Stimulated activated CD4-positive, alpha-beta T cell treated with anti-CD3 and anti-CD28 coated beads, Interleukin-4, amount 100 ng/mL, for 48 hours (primary cell): ENCODE data around the gene NEAT1.
A peak's percentile ranks its signal among the peaks of the same experiment; 100 is the strongest.
"Not testable (repeated sequence)": the region's sequence is repeated elsewhere in the genome, so short reads cannot be mapped to it uniquely, and the experiment has no call there.

Source experiments
- DNase-seq, 2 donors: peaks; one replicate each; pipeline ENCODE4 v3.0.0-alpha.2; 2020; ENCODE audit warnings: low read depth in 2 of 2

The NEAT1 gene

DNA sequence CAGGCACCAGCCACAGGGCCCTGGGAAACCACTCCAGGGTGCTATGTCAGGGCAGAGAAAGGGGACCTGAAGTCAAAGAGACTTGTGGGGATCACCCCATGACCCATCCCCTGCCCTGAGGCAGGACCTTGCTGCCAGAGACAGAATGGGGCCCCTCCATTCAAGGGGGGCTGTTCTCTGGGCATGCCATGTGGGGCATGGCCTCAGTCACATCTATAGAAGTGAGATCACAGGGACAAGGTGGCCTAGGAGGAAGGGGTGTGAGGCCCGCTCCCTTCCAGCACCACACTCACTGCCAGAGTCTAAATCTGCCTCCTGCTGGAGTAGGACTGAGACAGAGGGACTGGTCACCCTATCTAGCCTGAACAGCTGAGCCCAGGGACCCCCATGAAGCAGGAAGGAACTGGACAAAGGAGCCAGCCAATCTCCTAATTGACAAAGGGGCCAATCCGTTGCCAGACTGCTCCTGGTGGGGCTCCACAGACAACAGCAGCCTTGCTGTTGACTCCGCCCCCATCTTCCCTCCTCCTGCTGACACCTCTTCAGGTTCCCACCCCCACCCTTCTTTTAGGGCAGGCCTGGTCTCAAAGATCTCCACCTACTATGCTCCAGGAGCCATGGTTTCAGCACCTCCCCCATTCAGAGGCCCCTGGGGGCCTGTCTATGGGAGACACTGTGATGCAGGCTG is 26.0 kb downstream of the NEAT1 start:
- DNase-seq = no peak

DNA sequence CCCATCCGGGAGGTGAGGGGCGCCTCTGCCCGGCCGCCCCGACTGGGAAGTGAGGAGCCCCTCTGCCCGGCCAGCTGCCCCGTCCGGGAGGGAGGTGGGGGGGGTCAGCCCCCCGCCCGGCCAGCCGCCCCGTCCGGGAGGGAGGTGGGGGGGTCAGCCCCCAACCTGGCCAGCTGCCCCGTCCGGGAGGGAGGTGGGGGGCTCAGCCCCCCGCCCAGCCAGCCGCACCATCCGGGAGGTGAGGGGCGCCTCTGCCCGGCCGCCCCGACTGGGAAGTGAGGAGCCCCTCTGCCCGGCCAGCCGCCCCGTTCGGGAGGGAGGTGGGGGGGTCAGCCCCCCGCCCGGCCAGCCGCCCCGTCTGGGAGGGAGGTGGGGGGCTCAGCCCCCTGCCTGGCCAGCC is 28.7 kb downstream of the NEAT1 start:
- DNase-seq = not testable (repeated sequence)

DNA sequence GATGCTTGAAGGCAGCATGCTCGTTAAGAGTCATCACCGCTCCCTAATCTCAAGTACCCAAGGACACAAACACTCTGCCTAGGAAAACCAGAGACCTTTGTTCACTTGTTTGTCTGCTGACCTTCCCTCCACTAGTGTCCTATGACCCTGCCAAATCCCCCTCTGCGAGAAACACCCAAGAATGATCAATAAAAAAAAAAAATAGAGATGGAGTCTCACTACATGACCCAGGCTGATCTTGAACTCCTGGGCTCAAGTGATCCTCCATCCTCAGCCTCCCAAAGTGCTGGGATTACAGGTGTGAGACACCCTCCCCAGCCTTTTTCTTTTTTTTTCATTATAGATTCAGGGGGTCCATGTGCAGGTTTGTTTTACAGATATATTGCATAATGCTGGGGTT is 29.7 kb downstream of the NEAT1 start:
- DNase-seq = not testable (repeated sequence)

DNA sequence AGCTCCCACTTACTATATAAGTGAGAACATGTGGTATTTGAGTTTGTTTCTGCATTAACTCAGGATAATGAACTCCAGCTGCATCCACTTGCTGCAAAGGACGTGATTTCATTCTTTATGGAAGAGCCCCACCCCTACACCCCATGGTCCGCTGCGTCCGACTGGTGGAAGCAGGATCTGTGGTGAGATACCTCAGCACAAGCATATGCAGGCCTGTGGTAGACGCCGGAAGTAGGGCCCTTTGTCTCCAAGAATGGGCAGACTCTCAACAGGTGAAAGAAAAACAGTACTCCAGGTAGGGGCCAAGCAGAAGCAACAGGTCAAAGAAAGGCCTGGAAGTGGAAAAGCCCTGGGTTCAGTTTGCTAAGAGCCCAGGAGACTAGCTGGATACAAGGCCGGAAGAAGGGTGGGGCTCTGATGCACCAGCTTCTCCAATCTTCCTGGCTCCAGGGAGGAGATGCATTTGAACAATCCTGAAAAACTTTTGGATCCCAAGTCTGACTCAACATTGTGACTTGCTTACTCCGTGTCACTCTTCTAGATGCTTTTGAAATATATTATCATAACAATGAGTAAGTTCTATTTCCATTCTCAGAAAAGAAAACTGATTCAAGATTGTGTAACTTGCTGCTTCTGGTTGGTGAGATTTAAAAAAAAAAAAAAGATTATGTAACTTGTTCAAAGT is 30.4 kb downstream of the NEAT1 start:
- DNase-seq = no peak

DNA sequence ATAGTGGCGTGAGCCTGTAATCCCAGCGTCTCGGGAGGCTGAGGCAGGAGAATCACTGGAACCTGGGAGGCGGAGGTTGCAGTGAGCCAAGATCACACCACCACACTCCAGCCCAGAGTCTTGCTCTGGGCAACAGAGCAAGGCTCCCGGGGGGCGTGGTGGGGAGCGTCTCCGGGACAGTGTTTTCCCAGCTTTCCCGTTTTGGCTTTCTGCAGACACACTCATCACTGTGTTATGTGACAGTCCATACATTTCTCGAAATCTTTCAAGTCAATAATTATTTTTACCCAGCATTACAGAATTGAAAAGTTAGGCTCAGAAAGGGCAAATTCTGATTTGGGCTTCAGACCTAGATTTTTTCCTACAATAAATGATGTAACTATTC is 31.7 kb downstream of the NEAT1 start:
- no peak for DNase-seq

DNA sequence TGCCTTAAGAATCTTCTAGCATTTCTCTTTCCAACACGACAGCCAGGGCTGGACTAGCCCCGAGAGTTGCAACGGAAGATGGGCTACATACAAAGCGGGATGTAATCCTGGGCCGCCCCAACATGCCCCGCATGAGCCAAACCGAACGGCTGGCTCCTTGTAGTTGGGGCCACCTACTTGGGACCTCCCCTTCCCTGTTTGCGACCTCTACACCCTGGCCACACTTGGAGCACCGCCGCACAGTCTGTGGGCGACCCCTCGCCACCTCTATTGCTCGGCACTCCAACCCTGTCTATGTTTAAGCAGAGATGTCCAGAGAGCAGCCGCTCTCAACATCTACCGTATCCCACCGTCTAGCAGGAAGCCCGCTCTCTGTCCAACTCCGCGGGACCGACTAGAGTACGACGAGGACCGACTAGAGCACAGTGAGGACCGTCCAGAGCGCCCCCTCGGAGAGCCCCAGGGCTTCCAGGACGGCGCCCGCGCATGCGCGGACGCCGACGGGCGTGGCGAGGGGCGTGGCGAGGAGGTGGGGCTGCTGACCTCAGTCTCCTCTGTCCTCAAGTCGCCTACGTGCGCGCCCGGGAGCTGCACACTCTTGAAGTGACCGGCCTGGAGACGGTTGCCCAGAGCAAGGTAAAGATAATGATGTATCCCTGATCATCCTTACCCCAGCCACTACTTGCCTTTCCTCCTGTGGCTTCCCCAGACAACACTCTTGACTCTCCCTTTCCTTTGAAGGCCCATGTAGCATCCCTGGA is 32.3 kb downstream of the NEAT1 start:
- DNase-seq = peak; percentile 75 to 79

DNA sequence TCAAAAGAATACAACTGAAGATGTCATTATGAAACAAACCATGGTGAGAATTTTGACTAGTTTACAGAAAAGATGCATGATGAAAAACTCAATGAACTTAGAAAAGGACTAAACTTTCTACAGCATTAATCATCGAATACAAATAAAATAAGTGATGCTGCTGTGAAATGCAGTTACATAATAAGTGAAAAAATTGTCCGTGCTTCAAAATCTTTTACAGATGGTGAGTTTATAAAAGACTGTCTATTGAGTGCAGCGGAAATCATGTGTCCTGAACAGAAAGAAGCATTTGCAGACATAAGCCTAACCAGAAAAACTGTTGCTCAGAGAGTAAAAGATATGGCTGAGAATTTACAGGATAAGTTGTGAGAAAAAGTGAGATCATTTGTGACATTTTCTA is 33.8 kb downstream of the NEAT1 start:
- no peak for DNase-seq

DNA sequence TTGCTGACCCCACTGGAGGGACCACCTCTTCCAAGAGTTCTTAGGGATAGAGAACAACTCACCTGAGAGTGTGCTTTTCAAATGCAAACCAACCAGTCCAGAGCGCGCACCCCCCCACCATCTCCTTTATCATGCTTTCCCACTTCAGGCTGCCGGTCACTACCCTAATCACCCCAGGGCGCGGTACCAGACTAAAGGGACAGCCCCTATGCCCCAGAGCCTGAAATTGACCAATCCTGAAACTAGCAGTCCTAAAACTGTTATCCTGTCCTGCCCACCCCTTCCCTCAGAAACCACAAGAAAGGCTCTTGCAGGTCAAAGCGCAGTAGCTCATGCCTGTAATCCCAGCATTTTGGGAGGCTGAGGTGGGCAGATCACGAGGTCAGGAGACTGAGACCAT is 37.0 kb downstream of the NEAT1 start:
- DNase-seq = no peak

DNA sequence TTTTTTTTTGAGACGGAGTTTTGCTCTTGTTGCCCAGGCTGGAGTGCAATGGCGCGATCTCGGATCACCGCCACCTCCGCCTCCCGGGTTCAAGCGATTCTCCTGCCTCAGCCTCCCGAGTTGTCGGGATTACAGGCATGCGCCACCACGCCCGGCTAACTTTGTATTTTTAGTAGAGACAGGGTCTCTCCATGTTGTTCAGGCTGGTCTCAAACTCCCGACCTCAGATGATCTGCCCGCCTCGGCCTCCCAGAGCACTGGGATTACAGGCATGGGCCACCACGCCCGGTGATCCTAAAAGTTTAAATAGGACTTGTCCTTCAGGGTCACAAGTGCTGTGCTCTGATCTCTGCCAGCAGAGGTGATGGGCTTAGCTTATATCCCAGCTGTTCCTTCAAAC is 42.9 kb downstream of the NEAT1 start:
- not testable (repeated sequence) for DNase-seq

DNA sequence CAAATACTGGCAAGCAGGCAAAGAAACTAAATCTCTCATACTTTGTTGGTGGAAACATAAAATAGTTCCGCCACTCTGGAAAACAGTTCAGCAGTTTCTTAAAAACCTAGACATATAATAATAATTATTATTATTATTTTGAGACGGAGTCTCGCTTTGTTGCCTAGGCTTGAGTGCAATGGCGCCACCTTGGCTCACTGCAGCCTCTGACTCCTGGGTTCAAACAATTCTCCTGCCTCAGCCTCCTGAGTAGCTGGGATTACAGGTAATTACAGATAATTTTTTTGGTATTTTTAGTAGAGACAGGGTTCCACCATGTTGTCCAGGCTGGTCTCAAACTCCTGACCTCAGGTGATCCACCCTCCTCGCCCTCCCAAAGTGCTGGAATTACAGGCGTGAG is 44.7 kb downstream of the NEAT1 start:
- not testable (repeated sequence) for DNase-seq

DNA sequence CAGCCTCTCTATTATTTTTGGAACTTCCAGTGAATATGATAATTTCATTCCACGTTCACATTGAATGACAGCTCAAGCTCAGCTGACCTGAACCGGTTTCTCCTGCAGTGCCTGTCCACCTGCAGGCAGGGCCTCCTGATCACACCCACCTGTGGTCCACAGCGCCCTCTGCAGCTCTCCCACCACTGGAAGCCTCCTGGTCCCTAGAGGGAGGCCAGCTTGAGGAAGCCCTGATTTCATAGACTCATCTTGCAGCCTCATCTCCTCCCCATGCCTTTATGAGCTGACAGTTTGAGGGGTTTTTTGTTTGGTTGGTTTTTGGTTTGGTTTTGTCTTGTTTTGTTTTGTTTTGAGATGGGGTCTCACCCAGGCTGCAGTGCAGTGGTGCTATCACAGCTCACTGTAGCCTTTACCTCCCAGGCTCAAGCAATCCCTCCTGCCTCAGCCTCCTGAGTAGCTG is 46.3 kb downstream of the NEAT1 start:
- DNase-seq = peak in 1 of 2 donors; percentile 44

DNA sequence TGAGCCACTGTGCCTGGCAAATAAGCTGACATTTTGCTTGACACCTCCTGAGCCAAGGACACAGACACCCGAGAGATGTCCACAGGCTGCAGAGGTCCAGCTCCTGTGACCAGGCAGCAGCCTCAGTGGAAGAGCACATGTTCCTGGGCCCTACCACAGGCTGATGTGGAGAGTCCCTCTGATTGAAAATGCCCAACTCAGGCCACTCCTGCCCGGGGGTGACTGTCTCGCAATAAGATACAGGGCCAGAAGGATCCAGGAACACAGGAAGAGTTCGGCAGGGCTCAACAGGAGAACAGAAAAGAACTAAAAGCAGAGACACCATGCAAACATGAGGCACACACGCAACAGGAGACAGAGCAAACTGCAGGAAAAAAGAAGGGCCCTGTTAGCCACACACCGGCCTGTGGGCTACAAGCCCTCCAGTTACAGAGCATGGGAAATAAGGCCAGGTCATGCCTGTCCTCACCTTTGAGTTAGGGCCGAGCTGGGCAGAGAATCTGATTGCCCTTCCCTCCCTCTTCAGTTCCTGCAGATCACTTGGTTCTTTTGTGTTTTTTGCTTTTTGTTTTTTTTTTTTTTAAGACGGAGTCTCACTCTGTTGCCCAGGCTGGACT is 47.9 kb downstream of the NEAT1 start:
- DNase-seq = no peak

DNA sequence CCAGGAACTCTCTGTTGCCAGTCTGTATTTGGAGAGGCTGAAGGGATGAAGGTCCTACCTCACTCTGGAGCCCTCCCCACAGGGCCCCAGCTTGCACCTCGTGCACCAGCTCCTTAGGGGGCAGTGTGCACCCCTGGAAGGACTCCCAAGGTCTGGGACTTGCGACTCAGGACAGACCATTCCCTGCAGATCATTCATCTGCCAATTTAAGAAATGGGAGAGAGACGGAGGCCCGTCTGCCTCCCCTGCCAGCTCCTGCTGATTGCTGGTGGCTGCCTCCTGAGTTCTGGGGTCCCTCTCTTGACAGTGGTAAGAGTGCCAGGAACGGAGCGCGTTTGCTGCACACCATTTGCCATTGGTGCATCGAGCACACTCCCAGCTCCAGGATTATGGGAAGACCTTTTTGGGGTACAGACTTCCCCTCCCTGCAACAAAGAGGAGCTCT is 48.9 kb downstream of the NEAT1 start:
- no peak for DNase-seq

DNA sequence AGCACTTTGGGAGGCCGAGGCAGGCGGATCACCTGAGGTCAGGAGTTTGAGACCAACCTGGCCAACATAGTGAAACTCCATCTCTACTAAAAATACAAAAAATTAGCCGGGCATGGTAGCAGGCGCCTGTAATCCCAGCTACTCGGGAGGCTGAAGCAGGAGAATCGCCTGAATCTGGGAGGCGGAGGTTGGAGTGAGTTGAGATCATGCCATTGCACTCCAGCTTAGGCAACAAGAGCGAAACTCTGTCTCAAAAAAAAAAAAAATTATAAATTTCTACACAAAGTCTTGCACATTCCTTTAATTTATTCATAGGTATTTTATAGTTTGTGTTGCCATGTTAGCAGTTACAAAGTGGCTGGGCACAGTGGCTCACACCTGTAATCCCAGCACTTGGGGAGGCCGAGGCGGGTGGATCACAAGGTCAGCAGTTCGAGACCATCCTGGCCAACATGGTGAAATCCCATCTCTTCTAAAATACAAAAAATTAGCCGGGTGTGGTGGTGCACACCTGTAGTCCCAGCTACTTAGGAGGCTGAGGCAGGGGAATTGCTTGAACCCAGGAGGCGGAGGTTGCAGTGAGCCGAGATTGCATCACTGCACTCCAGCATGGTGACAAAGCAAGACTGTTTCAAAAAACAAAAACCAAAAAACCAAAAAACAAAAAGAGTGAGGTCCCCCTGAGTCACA is 50.1 kb downstream of the NEAT1 start:
- not testable (repeated sequence) for DNase-seq

DNA sequence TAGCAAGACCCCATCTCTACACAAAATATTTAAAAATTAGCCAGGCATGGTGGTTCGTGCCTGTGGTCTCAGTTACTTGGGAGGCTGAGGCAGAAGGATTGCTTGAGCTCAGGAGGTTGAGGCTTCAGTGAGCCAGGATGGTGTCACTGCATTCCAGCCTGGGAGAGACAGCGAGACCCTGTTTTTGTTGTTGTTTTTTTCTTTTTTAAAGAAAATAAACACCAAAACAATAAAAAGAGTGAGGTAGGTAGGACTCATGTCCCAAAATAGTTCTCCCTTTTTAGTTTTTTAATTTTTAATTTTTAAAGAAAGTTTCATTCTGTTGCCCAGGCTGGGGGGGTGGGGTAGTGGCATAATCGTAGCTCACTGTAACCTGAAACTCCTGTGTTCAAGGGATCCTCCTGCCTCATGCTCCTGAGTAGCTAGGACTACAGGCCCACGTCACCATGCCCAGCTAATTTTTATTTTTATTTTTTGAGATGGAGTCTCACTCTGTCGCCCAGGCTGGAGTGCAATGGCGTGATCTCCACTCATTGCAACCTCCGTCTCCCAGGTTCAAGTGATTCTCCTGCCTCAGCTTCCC is 50.8 kb downstream of the NEAT1 start:
- no peak for DNase-seq

DNA sequence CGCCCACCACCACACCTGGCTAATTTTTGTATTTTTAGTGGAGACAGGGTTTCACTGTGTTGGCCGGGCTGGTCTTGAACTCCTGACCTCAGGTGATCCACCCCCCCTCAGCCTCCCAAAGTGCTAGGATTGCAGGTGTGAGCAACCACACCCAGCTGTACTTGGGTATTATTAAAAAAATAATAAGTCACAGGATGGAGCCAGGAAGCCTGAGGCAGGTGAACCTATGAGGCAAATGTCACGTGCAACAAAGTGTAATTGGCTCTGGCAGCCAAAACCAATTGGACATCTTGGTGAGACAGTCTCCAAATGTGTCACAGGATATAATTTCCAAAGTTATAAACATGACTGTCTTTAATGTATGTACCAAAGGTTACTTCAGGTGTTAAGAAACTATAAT is 52.3 kb downstream of the NEAT1 start:
- no peak for DNase-seq

DNA sequence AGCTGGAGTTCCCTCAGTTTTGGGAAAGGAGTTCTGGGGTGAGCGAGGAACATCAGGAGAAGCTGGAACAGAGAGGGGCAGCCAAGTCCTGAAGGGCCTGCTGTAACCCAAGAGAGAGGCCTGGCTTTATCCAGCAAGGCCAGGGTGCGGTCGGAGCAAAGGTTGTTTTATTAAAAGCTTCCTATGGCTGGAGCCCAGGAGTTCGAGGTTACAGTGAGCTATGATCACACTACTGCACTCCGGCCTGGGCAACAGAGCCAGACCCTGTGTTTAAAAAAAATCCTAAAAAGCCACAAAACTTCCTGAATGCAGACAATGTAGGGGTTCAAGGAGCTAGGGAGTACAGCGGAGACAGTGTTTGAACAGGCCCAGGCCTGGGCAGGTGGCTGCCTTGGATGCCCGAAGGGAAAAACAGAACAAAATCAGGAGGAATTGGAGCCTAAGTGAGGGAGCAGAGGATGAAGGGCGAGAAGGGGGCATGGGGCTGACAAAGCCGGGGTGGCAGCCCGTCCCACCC is 54.1 kb downstream of the NEAT1 start:
- no peak for DNase-seq

DNA sequence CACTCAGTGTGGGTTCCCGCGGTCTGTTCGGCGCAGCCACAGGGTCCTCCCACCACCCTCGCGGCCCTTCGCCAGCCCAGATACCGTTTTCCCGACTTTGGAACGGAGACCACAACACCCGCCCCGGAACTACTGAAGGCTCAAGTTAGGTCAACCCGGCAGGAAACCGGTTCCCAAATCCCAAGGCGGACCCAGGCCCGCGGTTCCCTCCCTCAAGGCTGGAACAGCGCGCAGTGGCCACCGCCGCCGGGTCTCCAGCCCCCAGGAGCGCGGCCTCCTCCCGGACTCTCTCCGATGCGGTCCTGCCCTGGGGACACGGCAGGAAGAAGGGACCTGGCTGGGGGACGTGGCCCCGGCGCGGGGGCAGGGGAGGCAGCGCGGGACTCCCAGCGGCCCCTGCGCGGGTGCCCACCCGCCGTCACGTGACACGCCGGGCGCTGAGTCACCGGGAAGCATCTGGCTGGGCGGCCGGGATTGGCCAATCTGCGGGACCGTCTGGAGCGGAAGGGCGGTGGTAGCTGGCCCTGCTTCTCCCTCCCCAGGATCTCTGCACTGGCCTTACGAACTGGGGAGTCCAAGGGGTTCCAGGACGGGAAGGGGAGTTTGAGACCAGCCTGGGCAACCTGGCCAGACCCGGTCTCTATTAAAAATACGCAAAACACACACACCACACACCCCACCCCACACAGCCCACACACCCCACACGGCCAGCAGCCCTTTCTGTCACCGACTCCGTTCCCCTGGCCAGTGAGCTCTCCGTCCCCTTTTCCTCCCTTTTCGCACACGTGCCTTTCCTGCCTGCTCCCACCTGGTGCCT is 54.8 kb downstream of the NEAT1 start:
- DNase-seq = peak; percentile 92 to 94

DNA sequence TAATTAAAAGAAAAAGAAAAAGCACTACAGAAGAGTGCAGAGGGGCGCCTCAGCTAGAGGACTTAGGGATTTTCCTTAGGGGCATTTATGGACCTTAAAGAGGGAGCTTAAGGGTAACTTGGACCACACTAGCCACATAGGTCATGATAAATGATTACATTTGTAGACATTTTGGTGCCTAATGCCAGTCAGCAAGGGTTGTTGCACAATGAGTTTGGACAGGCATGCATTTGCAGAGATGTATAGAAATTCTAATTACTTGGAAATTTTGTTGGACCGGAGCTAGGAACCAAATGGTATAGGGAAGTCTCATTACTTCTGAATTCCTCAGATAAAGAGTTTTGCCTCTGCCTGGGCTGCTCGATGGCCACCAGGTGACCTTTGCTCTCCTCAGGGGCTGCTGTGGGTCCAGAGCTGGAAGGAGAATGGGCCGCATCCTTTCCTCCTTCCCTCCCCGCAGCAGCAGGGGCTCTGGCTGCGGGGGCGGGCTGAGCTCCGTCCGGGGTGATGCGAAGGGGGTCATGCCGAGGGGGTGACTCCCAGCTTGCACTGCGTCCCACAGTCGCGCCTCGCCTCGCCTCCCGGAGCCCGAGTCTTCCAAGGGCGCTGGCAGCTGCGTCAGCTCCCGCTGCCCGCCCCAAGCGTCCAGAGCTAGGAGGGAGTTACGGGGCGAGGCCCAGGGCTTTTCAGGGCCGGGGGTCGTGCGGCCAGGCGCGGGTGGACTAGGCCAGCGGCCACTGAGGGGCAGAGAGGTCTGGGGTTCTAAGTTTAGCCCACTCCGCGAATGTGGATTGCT is 56.0 kb downstream of the NEAT1 start:
- DNase-seq = no peak
